GM21390 (cell line): ENCODE results near the gene CDRT15L2.
"Not testable (repeated sequence)": the region's sequence is repeated elsewhere in the genome, so short reads cannot be mapped to it uniquely, and the experiment has no call there.

Experiments
- ATAC-seq: cut with Tn5 transposase; IDR thresholded peaks from one replicate; pipeline ENCODE4 v1.9.1; 2021; ENCODE audit not compliant: unreplicated experiment

Gene CDRT15L2

GRCh38 chr17:20573216-20573615 lies 6.3 kb upstream of the CDRT15L2 start:
- not testable (repeated sequence) for ATAC-seq

- ATAC-seq: not testable (repeated sequence)
Observed at GRCh38 chr17:20575071-20575470, 4.5 kb upstream of the CDRT15L2 start.

GRCh38 chr17:20583891-20584577 lies 4.5 kb downstream of the CDRT15L2 start:
- not testable (repeated sequence) for ATAC-seq

- ATAC-seq: not testable (repeated sequence)
Observed at GRCh38 chr17:20588744-20589453, 9.4 kb downstream of the CDRT15L2 start.

- not testable (repeated sequence) for ATAC-seq
Observed at GRCh38 chr17:20589454-20589810, 9.9 kb downstream of the CDRT15L2 start.

GRCh38 chr17:20591040-20591439 lies 11.5 kb downstream of the CDRT15L2 start:
- not testable (repeated sequence) for ATAC-seq

- ATAC-seq: not testable (repeated sequence)
Observed at GRCh38 chr17:20605568-20605967, 26.0 kb downstream of the CDRT15L2 start.

GRCh38 chr17:20609490-20609889 lies 30.0 kb downstream of the CDRT15L2 start:
- ATAC-seq: not testable (repeated sequence)

- no peak for ATAC-seq
Observed at GRCh38 chr17:20611309-20611708, 31.8 kb downstream of the CDRT15L2 start.

- no peak for ATAC-seq
Observed at GRCh38 chr17:20612635-20613034, 33.1 kb downstream of the CDRT15L2 start.

- ATAC-seq: no peak
Observed at GRCh38 chr17:20613248-20613647, 33.7 kb downstream of the CDRT15L2 start.

GRCh38 chr17:20613905-20614304 lies 34.4 kb downstream of the CDRT15L2 start:
- no peak for ATAC-seq

- not testable (repeated sequence) for ATAC-seq
Observed at GRCh38 chr17:20615461-20615860, 35.9 kb downstream of the CDRT15L2 start.
